CD4-positive, alpha-beta T cell treated with Interleukin-2 at 100 ng/mL for 4 hours (primary cell): ENCODE results near the gene RUNX2.
"Not testable (repeated sequence)": the region's sequence is repeated elsewhere in the genome, so short reads cannot be mapped to it uniquely, and the experiment has no call there.

Experiments
- DNase-seq: peaks from one replicate; pipeline ENCODE4 v3.0.0-alpha.2; 2020; ENCODE audit warnings: low spot score

RUNX2 gene

GRCh38 chr6:45327956-45328522 lies at the start of gene RUNX2:
Gene RUNX2 (plus strand): TSS chr6:45328330. CDS start chr6:45328727, 397 bp downstream.
- DNase-seq: no peak

GRCh38 chr6:45278367-45278766 lies 49.8 kb upstream of the RUNX2 start:
- DNase-seq: no peak

GRCh38 chr6:45286707-45287106 lies 41.4 kb upstream of the RUNX2 start:
- DNase-seq: not testable (repeated sequence)

GRCh38 chr6:45289751-45290514 lies 38.2 kb upstream of the RUNX2 start:
- DNase-seq: no peak

GRCh38 chr6:45293306-45293705 lies 34.8 kb upstream of the RUNX2 start:
- peak; percentile 33 for DNase-seq

- peak; percentile 3 for DNase-seq
Observed at GRCh38 chr6:45294065-45294701, 33.9 kb upstream of the RUNX2 start.

- DNase-seq: no peak
Observed at GRCh38 chr6:45297320-45297719, 30.8 kb upstream of the RUNX2 start.

GRCh38 chr6:45299096-45299581 lies 29.0 kb upstream of the RUNX2 start:
- DNase-seq: no peak

GRCh38 chr6:45300736-45301135 lies 27.4 kb upstream of the RUNX2 start:
- no peak for DNase-seq

GRCh38 chr6:45301348-45302142 lies 26.6 kb upstream of the RUNX2 start:
- DNase-seq: no peak

- no peak for DNase-seq
Observed at GRCh38 chr6:45302832-45303231, 25.3 kb upstream of the RUNX2 start.

- no peak for DNase-seq
Observed at GRCh38 chr6:45305546-45305945, 22.6 kb upstream of the RUNX2 start.

GRCh38 chr6:45310118-45310788 lies 17.9 kb upstream of the RUNX2 start:
- peak; percentile 48 for DNase-seq

GRCh38 chr6:45314146-45314545 lies 14.0 kb upstream of the RUNX2 start:
- no peak for DNase-seq

- no peak for DNase-seq
Observed at GRCh38 chr6:45320349-45320748, 7.8 kb upstream of the RUNX2 start.

- DNase-seq: peak; percentile 7
Observed at GRCh38 chr6:45323656-45324224, 4.4 kb upstream of the RUNX2 start.

GRCh38 chr6:45326698-45327417 lies 1.3 kb upstream of the RUNX2 start:
- no peak for DNase-seq

GRCh38 chr6:45328523-45328922 lies 393 bp downstream of the RUNX2 start:
- no peak for DNase-seq

- no peak for DNase-seq
Observed at GRCh38 chr6:45344900-45345299, 16.8 kb downstream of the RUNX2 start.

- no peak for DNase-seq
Observed at GRCh38 chr6:45350186-45350710, 22.1 kb downstream of the RUNX2 start.
